HG03575 (cell line): Measurements from ENCODE around the gene CLCN7.

ENCODE experiments used
- ATAC-seq: cut with Tn5 transposase; IDR thresholded peaks from one replicate; pipeline ENCODE4 v1.9.1; 2021; ENCODE audit not compliant: unreplicated experiment, insufficient number of reproducible peaks, low FRiP score; ENCODE audit errors: extremely low read depth

Gene CLCN7

GRCh38 chr16:1424028-1424427 is 50.8 kb downstream of the CLCN7 start:
- no peak for ATAC-seq

- no peak for ATAC-seq
Measured at GRCh38 chr16:1422076-1422475, 52.8 kb downstream of the CLCN7 start.

GRCh38 chr16:1420111-1420539 is 54.7 kb downstream of the CLCN7 start:
- ATAC-seq: no peak

- no peak for ATAC-seq
Measured at GRCh38 chr16:1416521-1416941, 58.3 kb downstream of the CLCN7 start.

GRCh38 chr16:1414532-1415260 is 60.1 kb downstream of the CLCN7 start, which contains the start of gene UNKL:
TSS of gene UNKL (minus strand) at chr16:1414704. CDS start at chr16:1414691, 13 bp downstream.
- ATAC-seq: no peak

- no peak for ATAC-seq
Measured at GRCh38 chr16:1413684-1414531, 60.9 kb downstream of the CLCN7 start.

- no peak for ATAC-seq
Measured at GRCh38 chr16:1412847-1413246, 62.0 kb downstream of the CLCN7 start.

GRCh38 chr16:1408171-1408837 is 66.5 kb downstream of the CLCN7 start:
- no peak for ATAC-seq

- ATAC-seq: no peak
Measured at GRCh38 chr16:1407753-1408152, 67.1 kb downstream of the CLCN7 start.

- no peak for ATAC-seq
Measured at GRCh38 chr16:1403733-1404132, 71.1 kb downstream of the CLCN7 start.

- no peak for ATAC-seq
Measured at GRCh38 chr16:1403036-1403435, 71.8 kb downstream of the CLCN7 start.

GRCh38 chr16:1401758-1402154 is 73.1 kb downstream of the CLCN7 start:
- ATAC-seq: no peak

GRCh38 chr16:1401061-1401757 is 73.6 kb downstream of the CLCN7 start:
- no peak for ATAC-seq

- no peak for ATAC-seq
Measured at GRCh38 chr16:1398826-1399581, 75.8 kb downstream of the CLCN7 start.

GRCh38 chr16:1398351-1398750 is 76.5 kb downstream of the CLCN7 start:
- ATAC-seq: no peak

- no peak for ATAC-seq
Measured at GRCh38 chr16:1397779-1398178, 77.0 kb downstream of the CLCN7 start.

- ATAC-seq: no peak
Measured at GRCh38 chr16:1395444-1396031, 79.3 kb downstream of the CLCN7 start.
